MG63 (cell line): ENCODE measurements around the gene PHTF1. TPM values are rescaled to one million over a fixed set of nuclear protein-coding genes. Genes with fewer than 3 reads are reported as not detected.
"Not testable (repeated sequence)": the region's sequence is repeated elsewhere in the genome, so short reads cannot be mapped to it uniquely, and the experiment has no call there.

Source experiments
- DNase-seq: peaks from one replicate; pipeline ENCODE4 v3.0.0-alpha.2; 2020
- H3K27me3 ChIP-seq: fragments of 250-450 bp; sonication (Bioruptor Pico); 2 replicates; pipeline ENCODE4 v1.5.1; 2020; ENCODE audit warnings: mild to moderate bottlenecking, moderate library complexity
- H3K36me3 ChIP-seq: fragments of 250-450 bp; sonication (Bioruptor Pico); 2 replicates; pipeline ENCODE4 v1.5.1; 2020; ENCODE audit warnings: mild to moderate bottlenecking, moderate library complexity
- H3K4me3 ChIP-seq: fragments of 250-450 bp; sonication (Bioruptor Pico); 2 replicates; pipeline ENCODE4 v1.5.1; 2020; ENCODE audit warnings: mild to moderate bottlenecking, moderate library complexity
- H3K9me3 ChIP-seq: fragments of 250-450 bp; sonication (Bioruptor Pico); 2 replicates; pipeline ENCODE4 v1.5.1; 2020; ENCODE audit warnings: mild to moderate bottlenecking, moderate library complexity
- total RNA-seq: library from RNA; depleted of rRNA; stranded (reverse); fragments of >200 nt; shearing (Covaris generic); gene quantifications from 2 replicates; pipeline ENCODE4 v1.2.3, GENCODE V29; 2014; ENCODE audit warnings: low replicate concordance

The PHTF1 gene
- total RNA-seq, 1 experiment from 2014 or later, result 25.0 TPM

DNA sequence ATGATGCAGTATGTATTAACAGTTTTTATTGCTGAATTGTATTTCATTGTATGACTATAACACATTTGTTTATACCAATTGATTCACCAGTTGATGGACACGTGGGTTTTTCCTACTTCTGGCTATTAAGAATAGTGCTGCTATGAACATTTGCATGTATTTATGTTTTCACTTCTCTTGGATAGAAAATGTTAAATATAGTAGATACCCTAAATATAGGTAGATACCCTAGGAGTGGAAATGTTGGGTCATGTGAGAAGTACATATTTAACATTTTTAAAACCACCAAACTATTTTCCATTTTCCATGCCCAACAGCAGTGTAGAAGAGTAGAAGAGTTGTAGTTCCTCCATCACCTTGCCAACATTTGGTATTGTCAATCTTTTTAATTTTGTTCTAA is 7.8 kb downstream of the PHTF1 start:
- no peaks in the 10 kb centered on the region for H3K27me3 ChIP-seq
- H3K4me3 ChIP-seq, result no peak overlapping the region
- peaks cover 42% of the 10 kb centered on the region for H3K36me3 ChIP-seq
- DNase-seq, result no peak
- H3K9me3 ChIP-seq, result no peaks in the 10 kb centered on the region

DNA sequence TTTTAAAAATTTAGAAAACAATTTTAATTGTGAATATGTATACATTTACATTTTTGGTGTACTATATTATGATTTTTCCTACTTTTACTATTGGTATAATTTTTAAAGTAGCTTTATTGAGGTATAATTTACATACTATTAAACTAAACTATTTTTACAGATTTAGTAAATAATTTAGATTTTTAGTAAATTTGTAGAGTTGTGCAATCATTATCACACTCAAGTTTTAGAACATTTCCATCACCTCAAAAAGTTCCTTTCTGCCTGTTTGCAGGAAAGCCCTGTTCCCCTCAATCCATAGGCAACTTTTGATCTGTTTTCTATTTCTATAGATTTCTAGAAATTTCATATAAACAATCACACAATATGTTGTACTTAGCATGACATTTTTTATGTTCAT is 8.2 kb downstream of the PHTF1 start:
- Histone ChIP-seq H3K4me3 (no peak overlapping the region), H3K36me3 (peaks cover 42% of the 10 kb centered on the region), H3K27me3 (no peaks in the 10 kb centered on the region), H3K9me3 (no peaks in the 10 kb centered on the region)
- DNase-seq, result no peak

DNA sequence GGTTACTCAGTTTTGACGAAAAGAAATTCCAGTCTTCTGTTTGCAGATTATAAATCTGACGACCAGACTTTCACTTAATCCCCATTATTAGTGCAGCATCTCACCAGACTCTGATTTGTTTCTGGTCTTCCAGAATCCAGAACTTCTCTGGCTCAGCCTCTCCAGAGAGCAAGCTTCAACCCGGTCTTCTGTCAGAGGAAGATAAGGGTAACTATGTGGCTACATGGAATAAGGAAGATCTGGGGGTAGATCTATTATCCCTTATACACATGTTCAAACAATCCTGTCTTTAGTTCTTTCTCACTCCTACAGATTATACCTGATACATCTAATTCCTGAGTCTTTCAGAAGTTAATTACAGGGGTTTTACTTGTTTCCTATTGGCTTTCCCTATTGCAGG is 9.9 kb downstream of the PHTF1 start:
- Histone ChIP-seq H3K27me3 (no peaks in the 10 kb centered on the region), H3K9me3 (no peaks in the 10 kb centered on the region), H3K36me3 (peaks cover 34% of the 10 kb centered on the region), H3K4me3 (no peak overlapping the region)
- no peak for DNase-seq

DNA sequence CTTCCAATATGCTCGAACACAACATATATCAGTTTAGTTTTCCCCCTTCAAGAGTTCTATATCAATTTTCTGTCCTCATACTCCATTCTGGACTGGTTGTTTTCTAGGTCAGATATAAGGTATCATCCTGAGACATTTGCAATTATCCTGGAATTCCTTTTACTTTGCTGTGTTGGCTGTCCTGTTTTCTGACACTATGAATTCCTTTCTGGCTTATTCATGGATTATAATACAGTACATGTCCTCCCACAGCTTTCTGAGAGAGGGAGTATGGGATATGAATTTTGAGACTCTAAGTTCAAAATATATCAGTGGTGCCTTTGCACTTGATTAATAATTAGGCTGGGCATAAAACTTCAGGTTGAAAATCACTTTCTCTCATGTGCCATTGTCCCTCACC is 11.9 kb downstream of the PHTF1 start:
- DNase-seq, result no peak
- Histone ChIP-seq H3K27me3 (no peaks in the 10 kb centered on the region), H3K9me3 (no peaks in the 10 kb centered on the region), H3K36me3 (peaks cover 25% of the 10 kb centered on the region), H3K4me3 (no peak overlapping the region)

DNA sequence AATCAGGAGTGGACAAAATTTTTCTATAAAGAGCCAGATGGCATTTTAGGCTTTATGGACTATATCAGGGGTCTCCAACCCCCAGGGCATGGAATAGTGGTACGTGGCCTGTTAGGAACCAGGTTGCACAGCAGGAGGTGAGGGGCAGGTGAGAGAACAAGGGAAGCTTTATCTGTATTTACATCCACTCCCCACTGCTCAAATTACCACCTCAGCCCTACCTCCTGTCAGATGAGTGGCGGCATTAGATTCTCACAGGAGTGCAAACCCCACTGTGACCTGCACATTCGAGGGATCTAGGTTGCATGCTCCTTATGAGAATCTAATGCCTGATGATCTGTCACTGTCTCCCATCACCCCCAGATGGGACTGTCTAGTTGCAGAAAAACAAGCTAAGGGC is 13.9 kb downstream of the PHTF1 start:
- no peaks in the 10 kb centered on the region for H3K9me3 ChIP-seq
- H3K4me3 ChIP-seq, result no peak overlapping the region
- DNase-seq, result no peak
- no peaks in the 10 kb centered on the region for H3K27me3 ChIP-seq
- peaks cover 33% of the 10 kb centered on the region for H3K36me3 ChIP-seq

DNA sequence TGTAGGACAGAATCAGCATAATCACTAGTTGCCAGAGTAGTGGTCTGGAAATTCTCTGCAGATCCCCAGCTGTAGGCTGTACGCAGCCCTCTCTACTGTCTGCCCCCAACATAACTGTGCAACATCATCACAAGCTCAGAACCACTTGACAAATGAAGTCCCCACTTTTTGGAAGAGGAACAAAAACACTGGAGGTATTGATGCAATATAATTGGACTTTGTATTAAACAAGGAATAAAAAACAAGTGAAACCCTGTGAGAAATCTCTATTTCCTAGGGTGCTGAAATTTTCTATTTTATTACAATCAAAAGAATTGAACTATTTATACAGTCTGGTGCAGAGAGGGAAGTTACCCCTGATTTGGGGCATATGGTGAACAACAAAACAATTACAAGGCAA is 15.2 kb downstream of the PHTF1 start:
- DNase-seq, result no peak
- H3K9me3 ChIP-seq, result no peaks in the 10 kb centered on the region
- no peaks in the 10 kb centered on the region for H3K27me3 ChIP-seq
- no peak overlapping the region for H3K4me3 ChIP-seq
- H3K36me3 ChIP-seq, result peaks cover 41% of the 10 kb centered on the region

DNA sequence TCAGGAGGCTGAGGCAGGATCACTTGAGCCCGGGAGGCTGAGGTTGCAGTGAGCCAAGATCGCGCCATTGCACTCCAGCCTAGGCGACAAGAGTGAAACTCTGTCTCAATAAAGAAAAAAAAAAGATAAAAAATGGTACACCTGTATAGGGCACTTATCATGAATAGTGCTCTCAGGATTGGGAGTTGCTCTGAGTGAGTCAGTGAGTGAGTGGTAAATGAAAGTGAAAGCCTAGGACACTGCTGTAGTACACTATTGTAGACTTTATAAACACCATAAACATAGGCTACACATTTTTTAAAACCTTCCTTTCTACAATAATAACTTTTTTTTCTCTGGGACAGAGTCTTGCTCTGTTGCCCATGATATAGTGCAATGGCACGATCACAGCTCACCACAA is 16.8 kb downstream of the PHTF1 start:
- no peaks in the 10 kb centered on the region for H3K27me3 ChIP-seq
- H3K9me3 ChIP-seq, result no peaks in the 10 kb centered on the region
- H3K4me3 ChIP-seq, result no peak overlapping the region
- DNase-seq, result no peak
- H3K36me3 ChIP-seq, result peaks cover 53% of the 10 kb centered on the region

DNA sequence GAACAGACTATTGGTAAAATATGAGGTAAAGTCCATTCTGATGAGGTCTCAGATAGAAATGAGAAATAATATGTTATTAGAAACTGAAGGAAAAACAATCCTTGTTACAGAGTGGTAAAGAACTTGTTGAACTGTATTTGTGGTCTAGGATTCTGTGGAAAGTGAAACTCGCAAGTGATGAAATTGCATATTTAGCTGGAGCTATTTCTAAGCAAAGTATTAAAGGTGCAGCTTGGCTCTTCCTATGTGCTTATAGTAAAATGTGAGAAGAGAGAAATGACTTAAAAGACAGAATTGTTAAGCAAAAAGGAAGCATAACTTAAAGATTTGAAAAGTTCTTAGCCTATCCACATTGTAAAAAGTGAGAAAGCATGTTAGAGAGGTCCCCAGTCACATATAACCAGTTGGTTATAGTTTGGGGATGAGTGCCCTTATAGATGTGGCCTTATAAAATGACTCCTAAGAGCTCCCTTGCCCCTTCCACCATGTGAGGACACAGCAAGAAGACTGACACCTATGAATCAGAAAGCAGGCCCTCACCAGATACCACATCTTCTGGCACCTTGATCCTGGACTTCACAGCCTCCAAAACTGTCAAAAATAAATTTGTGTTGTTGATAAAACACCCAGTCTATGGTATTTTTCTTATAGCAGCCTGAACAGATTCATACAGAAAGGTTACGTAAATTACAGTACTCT is 24.8 kb downstream of the PHTF1 start:
- H3K9me3 ChIP-seq, result no peaks in the 10 kb centered on the region
- H3K4me3 ChIP-seq, result no peak overlapping the region
- H3K27me3 ChIP-seq, result no peaks in the 10 kb centered on the region
- H3K36me3 ChIP-seq, result peaks cover 47% of the 10 kb centered on the region
- no peak for DNase-seq

DNA sequence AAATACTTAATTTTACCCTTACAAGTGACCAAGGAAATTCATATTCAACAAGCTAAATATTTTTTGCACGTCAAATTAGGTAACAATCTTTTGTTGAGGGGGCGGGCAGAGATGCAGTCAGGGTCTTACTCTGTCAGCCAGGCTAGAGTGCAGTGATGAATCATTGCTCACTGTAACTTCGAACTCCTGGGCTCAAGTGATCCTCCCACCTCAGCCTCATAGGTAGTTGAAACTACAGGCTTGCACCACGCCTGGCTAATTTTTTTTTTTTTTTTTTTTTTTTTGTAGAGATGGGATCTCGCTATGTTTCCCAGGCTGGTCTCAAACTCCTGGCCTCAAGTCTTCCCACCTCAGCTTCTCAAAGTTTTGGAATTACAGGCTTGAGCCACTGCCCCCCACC is 26.5 kb downstream of the PHTF1 start:
- Histone ChIP-seq H3K9me3 (no peaks in the 10 kb centered on the region), H3K4me3 (no peak overlapping the region), H3K27me3 (no peaks in the 10 kb centered on the region), H3K36me3 (peaks cover 33% of the 10 kb centered on the region)
- no peak for DNase-seq

DNA sequence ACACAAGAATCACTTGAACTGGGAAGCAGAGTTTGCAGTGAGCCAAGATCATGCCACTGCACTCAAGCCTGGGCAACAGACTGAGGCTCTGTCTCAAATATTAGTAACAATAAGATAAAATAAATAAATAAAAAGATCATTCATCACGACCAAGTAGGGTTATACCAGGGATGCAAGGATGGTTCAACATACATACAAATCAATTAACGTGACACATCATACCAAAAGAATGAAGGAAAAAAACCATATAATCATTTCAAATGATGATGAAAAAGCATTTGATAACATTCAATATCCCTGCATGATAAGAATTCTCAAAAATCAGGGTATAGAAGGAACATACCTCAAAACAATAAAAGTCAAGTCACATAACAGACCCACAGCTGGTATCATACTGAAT is 38.3 kb downstream of the PHTF1 start:
- DNase-seq, result no peak
- H3K4me3 ChIP-seq, result no peak overlapping the region
- H3K36me3 ChIP-seq, result peaks cover 79% of the 10 kb centered on the region
- H3K9me3 ChIP-seq, result peaks cover 23% of the 10 kb centered on the region
- no peaks in the 10 kb centered on the region for H3K27me3 ChIP-seq

DNA sequence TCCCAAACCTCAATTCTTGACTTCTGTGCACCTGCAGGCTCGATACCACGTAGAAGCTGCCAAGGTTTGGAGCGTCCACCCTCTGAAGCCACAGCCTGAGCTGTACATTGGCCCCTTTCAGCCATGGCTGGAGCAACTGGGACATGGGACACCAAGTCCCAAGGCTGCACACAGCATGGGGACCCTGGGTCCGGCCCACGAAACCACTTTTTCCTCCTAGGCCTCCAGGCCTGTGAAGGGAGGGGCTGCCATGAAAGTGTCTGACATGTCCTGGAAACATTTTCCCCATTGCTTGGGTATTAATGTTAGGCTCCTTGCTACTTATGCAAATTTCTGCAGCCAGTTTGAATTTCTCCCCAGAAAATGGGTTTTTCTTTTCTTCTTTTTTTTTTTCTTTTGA is 40.7 kb downstream of the PHTF1 start:
- not testable (repeated sequence) for DNase-seq, H3K27me3 ChIP-seq, H3K4me3 ChIP-seq
- Histone ChIP-seq H3K36me3 (peaks cover 78% of the 10 kb centered on the region), H3K9me3 (peaks cover 23% of the 10 kb centered on the region)

DNA sequence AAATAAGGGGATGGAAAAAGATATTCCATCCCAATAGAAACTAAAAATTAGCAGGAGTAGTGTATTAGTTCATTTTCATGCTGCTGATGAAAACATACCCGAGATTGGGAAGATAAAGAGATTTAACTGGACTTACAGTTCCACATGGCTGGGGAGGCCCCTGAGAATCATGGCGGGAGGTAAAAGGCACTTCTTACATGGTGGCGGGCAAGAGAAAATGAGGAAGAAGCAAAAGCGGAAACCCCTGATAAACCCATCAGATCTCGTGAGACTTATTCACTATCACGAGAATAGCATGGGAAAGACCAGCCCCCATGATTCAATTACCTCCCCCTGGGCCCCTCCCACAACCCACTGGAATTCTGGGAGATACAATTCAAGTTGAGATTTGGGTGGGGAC is 41.8 kb downstream of the PHTF1 start:
- peaks cover 79% of the 10 kb centered on the region for H3K36me3 ChIP-seq
- not testable (repeated sequence) for H3K27me3 ChIP-seq, DNase-seq, H3K4me3 ChIP-seq
- H3K9me3 ChIP-seq, result peaks cover 23% of the 10 kb centered on the region

DNA sequence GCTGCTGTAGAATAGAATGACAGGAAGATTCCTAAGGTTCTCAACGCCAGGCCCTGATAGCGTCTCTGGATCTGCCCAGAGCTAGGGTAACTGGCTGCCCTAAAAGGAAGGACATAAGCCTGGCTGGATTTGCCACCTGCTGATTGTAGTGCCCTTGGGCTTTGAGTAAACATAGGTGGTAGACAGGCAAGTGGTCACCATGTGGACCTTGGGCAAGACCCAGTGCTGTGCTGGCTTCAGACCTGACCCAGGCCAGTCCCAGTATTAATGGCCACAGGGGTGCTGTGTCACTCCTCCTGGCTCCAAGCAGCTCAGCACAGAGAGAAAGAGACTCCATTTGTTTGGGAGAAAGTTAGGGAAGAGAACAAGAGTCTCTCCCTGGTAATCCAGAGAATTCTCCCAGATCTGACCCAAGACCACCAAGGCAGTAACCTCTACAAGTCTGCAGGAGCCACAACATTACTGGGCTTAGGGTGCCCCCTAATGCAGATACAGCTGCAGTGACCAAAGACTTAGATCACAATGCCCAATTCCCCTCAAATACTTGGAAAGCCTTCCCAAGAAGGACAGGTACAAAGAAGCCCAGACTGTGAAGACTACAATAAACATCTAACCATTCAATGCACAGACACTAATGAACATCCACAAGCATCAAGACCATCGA is 44.5 kb downstream of the PHTF1 start:
- H3K4me3 ChIP-seq, result no peak overlapping the region
- peaks cover 68% of the 10 kb centered on the region for H3K36me3 ChIP-seq
- H3K27me3 ChIP-seq, result no peaks in the 10 kb centered on the region
- H3K9me3 ChIP-seq, result peaks cover 6% of the 10 kb centered on the region
- DNase-seq, result no peak

DNA sequence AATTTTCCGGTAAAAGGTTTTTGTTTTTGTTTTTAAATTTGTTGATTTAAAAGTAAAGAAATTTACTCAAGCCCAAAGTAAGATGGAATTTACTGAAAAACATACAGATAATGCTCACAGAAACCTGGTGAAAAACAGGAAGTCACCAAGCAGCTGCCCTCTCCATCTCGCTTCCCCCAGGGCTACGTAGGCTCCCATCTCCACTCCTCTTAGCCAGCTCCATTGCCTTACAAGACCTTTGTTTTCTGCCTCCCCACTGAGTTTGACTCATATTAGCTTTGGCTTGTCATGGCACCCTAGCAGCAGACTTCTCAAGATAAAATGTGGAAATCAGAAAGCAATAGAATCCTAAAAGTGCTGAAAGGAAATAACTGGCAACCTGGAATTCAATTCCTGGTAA is 57.9 kb downstream of the PHTF1 start:
- Histone ChIP-seq H3K27me3 (no peaks in the 10 kb centered on the region), H3K9me3 (no peaks in the 10 kb centered on the region), H3K4me3 (no peak overlapping the region), H3K36me3 (peaks cover 44% of the 10 kb centered on the region)
- DNase-seq, result no peak

DNA sequence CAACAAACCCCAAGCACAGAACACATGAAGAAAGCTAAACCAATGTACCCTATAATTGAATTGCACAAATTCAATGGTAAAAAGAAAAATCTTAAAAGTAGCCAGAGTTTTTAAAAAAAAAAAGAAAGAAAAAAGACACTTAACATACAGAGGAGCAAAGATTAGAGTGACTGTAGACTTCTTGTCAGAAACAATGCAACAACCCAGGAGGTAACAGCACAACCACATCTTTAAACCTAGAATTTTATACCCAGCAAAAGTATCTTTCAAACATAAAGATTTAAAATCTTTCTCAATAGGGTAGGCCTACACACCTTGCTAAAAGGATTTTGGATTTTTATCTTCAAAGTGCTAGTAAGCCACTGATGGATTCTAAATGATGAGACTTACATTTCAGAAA is 64.4 kb downstream of the PHTF1 start:
- no peak for DNase-seq
- Histone ChIP-seq H3K9me3 (peaks cover 7% of the 10 kb centered on the region), H3K4me3 (no peak overlapping the region), H3K36me3 (peaks cover 66% of the 10 kb centered on the region), H3K27me3 (no peaks in the 10 kb centered on the region)

DNA sequence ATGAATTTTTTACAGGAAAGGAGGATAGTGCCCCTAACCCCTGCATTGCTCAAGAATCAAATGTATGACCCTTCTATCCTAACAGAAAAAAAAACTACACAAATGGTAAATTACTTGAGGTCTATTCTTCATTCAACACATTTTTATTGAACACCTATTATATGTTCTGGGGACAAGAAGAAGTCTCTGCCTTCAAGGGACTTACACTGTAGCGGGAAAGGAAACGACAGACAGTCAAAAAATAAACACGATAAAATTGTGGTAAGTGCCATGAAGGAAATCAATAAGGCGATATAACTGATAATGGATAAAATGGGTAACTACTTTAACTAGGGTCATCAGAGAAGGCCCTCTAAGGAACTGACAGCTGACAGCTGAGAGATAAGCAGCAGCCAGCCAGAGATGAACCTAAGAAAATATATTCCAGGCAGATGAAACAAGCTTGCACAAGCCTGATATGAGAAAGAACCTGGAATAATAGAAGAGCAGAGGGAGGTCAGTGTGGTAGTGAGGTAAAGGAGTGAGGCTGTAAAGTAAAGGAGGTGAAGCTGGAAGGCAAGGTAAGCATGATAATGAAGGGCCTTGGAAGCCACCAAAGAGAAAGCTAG is 66.4 kb downstream of the PHTF1 start:
- Histone ChIP-seq H3K27me3 (no peaks in the 10 kb centered on the region), H3K9me3 (peaks cover 7% of the 10 kb centered on the region), H3K36me3 (peaks cover 54% of the 10 kb centered on the region), H3K4me3 (no peak overlapping the region)
- no peak for DNase-seq

DNA sequence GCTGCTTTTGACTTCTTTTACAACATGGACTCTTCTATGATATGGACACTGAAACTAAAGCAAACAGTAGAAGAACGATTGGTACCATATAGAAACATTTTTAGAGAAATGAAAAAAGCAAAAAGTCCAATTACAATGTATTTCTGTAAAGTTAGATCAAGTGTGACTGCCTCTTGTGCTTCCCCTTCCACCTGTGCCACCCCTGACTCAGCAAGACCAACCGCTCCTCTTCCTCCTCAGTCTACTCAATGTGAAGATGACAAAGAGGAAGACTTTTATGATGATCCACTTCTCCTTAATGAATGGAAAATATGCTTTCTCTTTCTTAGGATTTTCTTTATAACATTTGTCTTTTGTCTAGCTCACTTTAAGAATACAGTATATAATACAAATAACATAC is 66.9 kb downstream of the PHTF1 start:
- H3K27me3 ChIP-seq, result no peaks in the 10 kb centered on the region
- DNase-seq, result no peak
- H3K36me3 ChIP-seq, result peaks cover 51% of the 10 kb centered on the region
- no peak overlapping the region for H3K4me3 ChIP-seq
- peaks cover 7% of the 10 kb centered on the region for H3K9me3 ChIP-seq

DNA sequence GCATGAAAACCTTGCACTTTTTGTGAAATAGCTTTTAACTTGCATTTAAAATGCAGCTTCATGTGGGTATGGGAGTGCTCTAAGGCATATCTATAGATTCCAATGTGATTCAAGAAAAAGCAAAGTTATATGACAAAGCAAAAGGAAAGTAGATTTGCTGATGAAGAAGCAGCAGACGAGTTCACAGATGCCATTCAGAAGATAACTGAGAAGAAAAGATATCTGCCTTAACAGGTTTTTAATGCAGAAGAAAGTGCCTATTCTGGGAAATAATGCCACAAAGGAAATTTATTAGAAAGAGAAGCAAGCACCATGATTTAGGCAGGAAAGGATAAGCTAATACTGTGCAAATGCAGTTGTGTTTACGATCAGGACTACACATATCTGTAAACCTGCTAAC is 68.1 kb downstream of the PHTF1 start:
- no peak for DNase-seq
- H3K36me3 ChIP-seq, result peaks cover 55% of the 10 kb centered on the region
- no peak overlapping the region for H3K4me3 ChIP-seq
- H3K9me3 ChIP-seq, result peaks cover 7% of the 10 kb centered on the region
- H3K27me3 ChIP-seq, result no peaks in the 10 kb centered on the region
